Lower lobe of right lung (tissue), 2 donors: Measurements from ENCODE around the gene ZNF639. TPM values are rescaled to one million over a fixed set of nuclear protein-coding genes. Genes with fewer than 3 reads are reported as not detected.
"Not testable (repeated sequence)": the region's sequence is repeated elsewhere in the genome, so short reads cannot be mapped to it uniquely, and the experiment has no call there.

Experiments
- ATAC-seq, 2 donors: fragments of 200-7000 bp; cut with Tn5 transposase; one replicate each; pipeline ENCODE4 v1.9.1; 2020 to 2022; ENCODE audit warnings: mild to moderate bottlenecking in 2 of 2, moderate library complexity in 2 of 2
- DNase-seq: peaks from one replicate; pipeline ENCODE4 v3.0.0-alpha.2; 2020
- H3K27ac ChIP-seq: fragments of 200-600 bp; one replicate; pipeline ENCODE4 v1.8.0; 2022
- H3K27me3 ChIP-seq: fragments of 200-600 bp; one replicate; pipeline ENCODE4 v1.8.0; 2022; ENCODE audit warnings: low read depth
- H3K36me3 ChIP-seq: fragments of 200-600 bp; one replicate; pipeline ENCODE4 v1.8.0; 2022; ENCODE audit warnings: mild to moderate bottlenecking
- H3K4me1 ChIP-seq: fragments of 200-600 bp; one replicate; pipeline ENCODE4 v1.8.0; 2022
- H3K4me3 ChIP-seq: fragments of 200-600 bp; one replicate; pipeline ENCODE4 v1.8.0; 2022; ENCODE audit warnings: mild to moderate bottlenecking
- H3K9me3 ChIP-seq: fragments of 200-600 bp; one replicate; pipeline ENCODE4 v1.8.0; 2022
- intact Hi-C: fragments of 100-400 bp; cut with DNase I; formaldehyde crosslinking; loops from one replicate; pipeline ENCODE4 v1.11.0; 2022
- long read RNA-seq: library from polyadenylated mRNA; unstranded; transcript quantifications from one replicate; pipeline ENCODE4 v2.0.0, GENCODE V29; 2021
- total RNA-seq: library from RNA; stranded (reverse); fragmentation: NEBNext Ultra II Directional; extraction: Animal tissue kit (Norgen Biotek cat#: 25700); gene quantifications from one replicate; pipeline ENCODE4 v1.2.1, GENCODE V29; 2021
- TF ChIP-seq, protein P1 (sequence below): fragments of 200-600 bp; IDR thresholded peaks from one replicate; pipeline ENCODE4 v1.8.0; 2022; ENCODE audit warnings: antibody characterized with exemption, mild to moderate bottlenecking
- donor health status: DM: no; HTN: yes; CAD: no; lungs with severe emphysema.

The ZNF639 gene, protein sequence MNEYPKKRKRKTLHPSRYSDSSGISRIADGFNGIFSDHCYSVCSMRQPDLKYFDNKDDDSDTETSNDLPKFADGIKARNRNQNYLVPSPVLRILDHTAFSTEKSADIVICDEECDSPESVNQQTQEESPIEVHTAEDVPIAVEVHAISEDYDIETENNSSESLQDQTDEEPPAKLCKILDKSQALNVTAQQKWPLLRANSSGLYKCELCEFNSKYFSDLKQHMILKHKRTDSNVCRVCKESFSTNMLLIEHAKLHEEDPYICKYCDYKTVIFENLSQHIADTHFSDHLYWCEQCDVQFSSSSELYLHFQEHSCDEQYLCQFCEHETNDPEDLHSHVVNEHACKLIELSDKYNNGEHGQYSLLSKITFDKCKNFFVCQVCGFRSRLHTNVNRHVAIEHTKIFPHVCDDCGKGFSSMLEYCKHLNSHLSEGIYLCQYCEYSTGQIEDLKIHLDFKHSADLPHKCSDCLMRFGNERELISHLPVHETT
- 26.2 TPM for total RNA-seq
- long read RNA-seq, full-length matches to known transcripts, result 36 of 45 reads
- long read RNA-seq, partial matches to known transcripts, result 0 of 45 reads
- long read RNA-seq, other reads (novel, unspliced or antisense), result 9 of 45 reads

DNA sequence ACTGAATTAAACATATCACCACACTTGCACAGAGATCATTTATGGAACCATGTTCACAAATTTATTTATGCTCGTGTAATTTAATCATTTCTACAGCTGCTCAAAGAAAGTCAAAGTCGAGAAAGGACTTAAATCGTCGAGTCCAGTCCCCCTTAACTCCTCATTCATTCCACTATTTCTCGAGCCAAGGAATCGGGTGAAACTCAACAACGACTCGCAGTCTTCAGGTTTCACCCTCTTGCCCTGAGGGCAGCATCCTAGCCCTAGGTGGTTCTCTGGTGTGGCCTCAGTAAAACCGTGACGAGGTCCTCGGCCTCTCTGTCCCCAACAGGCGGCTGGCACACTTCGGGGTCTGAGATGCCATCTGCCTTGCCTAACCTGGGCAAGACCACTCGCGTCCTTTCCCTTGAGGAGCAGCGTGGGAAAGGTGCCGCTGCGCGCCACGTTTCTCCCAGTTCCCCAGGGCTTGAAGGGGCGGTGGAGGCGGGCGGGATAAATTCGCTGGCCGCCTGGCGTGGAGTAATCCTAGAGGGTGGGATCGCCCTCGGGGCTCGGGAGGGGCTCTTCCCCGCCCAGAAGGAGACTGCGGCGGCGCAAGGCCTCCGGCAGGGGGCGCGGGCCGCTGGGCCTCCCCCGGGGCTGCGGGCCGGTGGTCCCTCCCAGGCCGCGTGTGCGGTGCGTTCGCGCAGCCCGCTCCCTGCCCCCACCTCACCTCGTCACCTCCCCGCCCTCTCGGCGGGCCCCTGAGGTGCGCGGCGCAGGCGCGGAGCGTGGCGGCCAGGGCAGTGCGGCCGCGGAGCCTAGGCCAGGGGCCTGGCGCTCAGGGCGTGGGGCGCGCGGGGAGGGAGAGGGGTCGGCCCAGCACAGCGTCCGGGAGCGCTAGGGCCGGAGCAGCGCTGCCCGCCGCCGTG is at the start of gene ZNF639:
Gene ZNF639 (plus strand): TSS at position 746 of the 911 bp plus-strand sequence. CDS start 5,263 bp downstream, outside the sequence.
- H3K4me3 ChIP-seq, result peak within 1 kb of the TSS; percentile 86
- H3K9me3 ChIP-seq, result no peaks in the 10 kb centered on the region
- H3K36me3 ChIP-seq, result peaks cover 11% of the 10 kb centered on the region
- H3K4me1 ChIP-seq, result peaks cover 23% of the 10 kb centered on the region
- H3K27me3 ChIP-seq, result no peaks in the 10 kb centered on the region
- TF ChIP-seq, protein P1, sequence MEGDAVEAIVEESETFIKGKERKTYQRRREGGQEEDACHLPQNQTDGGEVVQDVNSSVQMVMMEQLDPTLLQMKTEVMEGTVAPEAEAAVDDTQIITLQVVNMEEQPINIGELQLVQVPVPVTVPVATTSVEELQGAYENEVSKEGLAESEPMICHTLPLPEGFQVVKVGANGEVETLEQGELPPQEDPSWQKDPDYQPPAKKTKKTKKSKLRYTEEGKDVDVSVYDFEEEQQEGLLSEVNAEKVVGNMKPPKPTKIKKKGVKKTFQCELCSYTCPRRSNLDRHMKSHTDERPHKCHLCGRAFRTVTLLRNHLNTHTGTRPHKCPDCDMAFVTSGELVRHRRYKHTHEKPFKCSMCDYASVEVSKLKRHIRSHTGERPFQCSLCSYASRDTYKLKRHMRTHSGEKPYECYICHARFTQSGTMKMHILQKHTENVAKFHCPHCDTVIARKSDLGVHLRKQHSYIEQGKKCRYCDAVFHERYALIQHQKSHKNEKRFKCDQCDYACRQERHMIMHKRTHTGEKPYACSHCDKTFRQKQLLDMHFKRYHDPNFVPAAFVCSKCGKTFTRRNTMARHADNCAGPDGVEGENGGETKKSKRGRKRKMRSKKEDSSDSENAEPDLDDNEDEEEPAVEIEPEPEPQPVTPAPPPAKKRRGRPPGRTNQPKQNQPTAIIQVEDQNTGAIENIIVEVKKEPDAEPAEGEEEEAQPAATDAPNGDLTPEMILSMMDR, result peak; percentile 91
- DNase-seq (peak; percentile 87), ATAC-seq (peak; percentile 92 to 97)
- intact Hi-C loops, result no loop called here
- H3K27ac ChIP-seq, result peak within 1 kb of the TSS; percentile 94

DNA sequence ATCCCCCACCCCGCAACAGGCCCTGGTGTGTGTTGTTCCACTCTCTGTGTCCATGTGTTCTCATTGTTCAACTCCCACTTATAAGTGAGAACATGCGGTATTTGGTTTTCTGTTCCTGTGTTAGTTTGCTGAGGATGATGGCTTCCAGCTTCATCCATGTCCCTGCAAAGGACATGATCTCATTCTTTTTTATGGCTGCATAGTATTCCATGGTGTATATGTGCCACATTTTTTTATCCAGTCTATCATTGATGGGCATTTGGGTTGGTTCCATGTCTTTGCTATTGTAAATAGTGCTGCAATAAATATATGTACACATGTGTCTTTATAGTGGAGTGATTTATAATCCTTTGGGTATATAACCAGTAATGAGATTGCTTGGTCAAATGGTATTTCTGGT is 48.4 kb upstream of the ZNF639 start:
- H3K27ac ChIP-seq, H3K27me3 ChIP-seq, intact Hi-C loops, H3K36me3 ChIP-seq, H3K9me3 ChIP-seq, H3K4me3 ChIP-seq, ATAC-seq, H3K4me1 ChIP-seq, DNase-seq: not testable (repeated sequence)

DNA sequence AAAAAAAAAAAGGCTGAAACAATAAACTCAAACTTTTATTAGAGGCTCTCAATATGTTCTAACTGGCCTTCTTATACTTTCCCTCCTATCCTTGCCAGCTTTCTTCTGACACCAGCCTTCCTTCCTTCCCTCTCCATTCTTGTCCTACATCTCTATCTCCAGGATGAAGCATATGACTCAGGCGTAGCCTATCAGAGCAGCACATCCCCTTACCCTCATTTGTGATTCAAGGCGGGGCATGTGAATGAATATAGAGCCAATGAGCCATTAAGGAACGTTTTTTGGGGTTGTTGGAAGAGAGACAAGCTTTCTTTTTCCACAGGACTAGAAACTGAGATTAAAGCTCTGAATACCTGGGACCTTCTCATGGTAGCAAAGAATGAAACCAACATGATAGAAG is 46.8 kb upstream of the ZNF639 start:
- Histone ChIP-seq H3K27ac (no peak overlapping the region), H3K4me3 (no peak overlapping the region), H3K36me3 (no peaks in the 10 kb centered on the region), H3K9me3 (no peaks in the 10 kb centered on the region), H3K27me3 (no peaks in the 10 kb centered on the region), H3K4me1 (no peaks in the 10 kb centered on the region)
- intact Hi-C loops, result no loop called here
- DNase-seq, result no peak
- TF ChIP-seq, protein P1, result no peak
- no peak for ATAC-seq

DNA sequence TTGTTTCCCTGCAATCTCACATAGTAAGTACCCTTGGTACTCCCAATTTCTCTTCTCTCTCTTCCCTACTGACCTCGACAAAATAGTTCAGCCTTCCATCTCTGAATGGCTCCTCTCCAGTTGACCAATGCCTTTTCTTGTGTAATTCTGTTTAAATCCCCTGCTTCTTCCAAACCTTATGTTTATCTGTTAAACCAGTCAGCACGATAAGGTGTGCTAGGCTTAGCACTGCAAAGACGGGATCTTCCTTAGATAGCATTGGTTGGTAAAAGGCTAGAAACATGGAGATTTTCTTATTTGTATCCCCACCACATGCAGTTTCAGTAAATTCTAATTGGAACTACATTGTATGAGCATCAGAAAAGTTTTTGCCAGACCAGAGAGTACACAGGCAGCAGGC is 46.1 kb upstream of the ZNF639 start:
- DNase-seq, result no peak
- TF ChIP-seq, protein P1, result no peak
- Histone ChIP-seq H3K9me3 (no peaks in the 10 kb centered on the region), H3K4me3 (no peak overlapping the region), H3K36me3 (no peaks in the 10 kb centered on the region), H3K27ac (no peak overlapping the region), H3K27me3 (no peaks in the 10 kb centered on the region), H3K4me1 (no peaks in the 10 kb centered on the region)
- intact Hi-C loops, result no loop called here
- no peak for ATAC-seq

DNA sequence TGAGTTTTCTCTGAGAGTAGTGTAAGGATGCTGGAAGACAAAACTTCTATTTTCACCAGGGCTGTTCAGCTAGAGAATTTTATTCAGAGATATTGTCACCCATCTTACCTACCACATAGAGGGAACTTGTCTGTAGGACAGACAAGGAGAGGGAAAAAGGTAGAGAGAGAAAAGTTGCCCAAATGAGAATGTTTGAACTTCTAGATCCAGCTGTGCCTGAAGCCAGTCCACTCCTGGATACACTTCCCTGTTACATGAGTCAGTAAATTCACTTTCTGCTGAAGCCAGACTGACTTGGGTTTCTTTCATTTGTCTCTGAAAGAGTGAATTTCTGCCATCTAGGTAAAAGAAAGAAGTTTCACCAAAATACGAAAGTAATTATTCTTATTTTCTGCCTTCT is 44.7 kb upstream of the ZNF639 start:
- Histone ChIP-seq H3K27me3 (no peaks in the 10 kb centered on the region), H3K4me1 (no peaks in the 10 kb centered on the region), H3K27ac (no peak overlapping the region), H3K4me3 (no peak overlapping the region), H3K9me3 (no peaks in the 10 kb centered on the region), H3K36me3 (no peaks in the 10 kb centered on the region)
- intact Hi-C loops, result no loop called here
- TF ChIP-seq, protein P1, result no peak
- DNase-seq (no peak), ATAC-seq (no peak)
